KMS-11 (cell line): ENCODE data around the gene BPIFB6.

Source experiments
- H2AFZ ChIP-seq: fragments of 200-600 bp; sonication (generic); 2 replicates; pipeline ENCODE4 v1.6.1; 2016; ENCODE audit warnings: antibody characterized with exemption, mixed run types, low read depth
- H3K27ac ChIP-seq: fragments of 200-600 bp; sonication (generic); 2 replicates; pipeline ENCODE4 v1.6.1; 2016; ENCODE audit warnings: mild to moderate bottlenecking, mixed run types
- H3K27me3 ChIP-seq: fragments of 200-600 bp; sonication (generic); 2 replicates; pipeline ENCODE4 v1.6.1; 2017; ENCODE audit warnings: mild to moderate bottlenecking, low read depth, mixed run types, moderate library complexity; ENCODE audit not compliant: insufficient read depth
- H3K36me3 ChIP-seq: fragments of 200-600 bp; sonication (generic); 2 replicates; pipeline ENCODE4 v1.6.1; 2017; ENCODE audit warnings: mild to moderate bottlenecking, mixed run types; ENCODE audit not compliant: insufficient read depth
- H3K4me1 ChIP-seq: fragments of 200-600 bp; sonication (generic); 2 replicates; pipeline ENCODE4 v1.6.1; 2016; ENCODE audit warnings: mild to moderate bottlenecking, low read depth, mixed run types; ENCODE audit not compliant: poor library complexity, severe bottlenecking
- H3K4me2 ChIP-seq: fragments of 200-600 bp; sonication (generic); 2 replicates; pipeline ENCODE4 v1.7.0; 2016; ENCODE audit warnings: mild to moderate bottlenecking, mixed run types
- H3K4me3 ChIP-seq: fragments of 200-600 bp; sonication (generic); IDR thresholded peaks from 2 replicates; pipeline ENCODE4 v1.6.1; 2017; ENCODE audit warnings: low read depth, low read length, mixed read lengths; ENCODE audit not compliant: insufficient read depth
- H3K79me2 ChIP-seq: fragments of 200-600 bp; sonication (generic); 2 replicates; pipeline ENCODE4 v1.6.1; 2016; ENCODE audit warnings: low read depth, mixed run types; ENCODE audit not compliant: insufficient read depth
- H3K9ac ChIP-seq: fragments of 200-600 bp; sonication (generic); 2 replicates; pipeline ENCODE4 v1.6.1; 2016; ENCODE audit warnings: mild to moderate bottlenecking, mixed run types
- H4K20me1 ChIP-seq: fragments of 200-600 bp; sonication (generic); 2 replicates; pipeline ENCODE4 v1.6.1; 2016; ENCODE audit warnings: mild to moderate bottlenecking, mixed run types; ENCODE audit not compliant: insufficient read depth
- TF ChIP-seq, protein P1 (sequence below): fragments of 200-600 bp; sonication (generic); conservative IDR thresholded peaks from 2 replicates; pipeline ENCODE4 v1.6.1; 2017; ENCODE audit warnings: low read depth, mild to moderate bottlenecking, antibody characterized with exemption, low read length, moderate library complexity, mixed read lengths

Gene BPIFB6

DNA sequence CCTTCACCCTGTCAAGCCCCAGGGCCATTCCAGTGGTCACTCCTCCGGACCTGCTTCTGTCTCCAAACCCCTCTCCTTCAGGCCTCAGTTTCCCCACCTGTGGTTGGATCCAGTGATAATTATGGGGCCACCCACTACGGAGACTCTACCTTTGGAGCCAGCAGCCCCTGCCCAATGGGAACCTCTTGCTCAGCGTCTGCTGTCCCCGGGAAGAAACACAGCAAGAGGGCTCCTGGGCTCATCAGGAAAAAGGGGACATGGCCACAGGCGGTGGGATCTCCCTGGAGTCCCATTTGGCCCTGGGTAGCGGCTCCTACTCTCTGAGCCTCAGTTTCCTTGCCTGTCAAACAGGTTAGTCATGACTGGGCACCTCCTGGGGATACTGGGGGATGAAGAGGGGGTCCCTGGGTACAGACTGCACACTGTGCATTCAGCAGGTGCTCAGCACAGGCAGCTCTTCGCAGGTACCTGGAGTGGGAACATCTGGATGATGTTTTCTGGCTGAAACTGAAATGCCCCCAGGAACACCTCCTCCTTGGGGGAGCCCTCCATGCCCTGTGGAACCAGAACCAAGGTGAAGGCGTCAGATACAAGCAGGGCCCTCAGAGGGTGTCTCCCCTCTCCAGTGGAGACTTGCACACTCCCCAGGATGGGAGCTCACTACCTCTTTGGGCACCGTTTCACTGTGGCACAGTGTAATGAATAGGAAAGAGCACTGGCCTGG lies 46.7 kb upstream of the BPIFB6 start:
- Histone ChIP-seq H3K27me3 (no peaks in the 10 kb centered on the region; the same call in 1 of the 2 replicates), H3K79me2 (no peaks in the 10 kb centered on the region), H2AFZ (no peak overlapping the region), H3K27ac (no peak overlapping the region), H4K20me1 (no peaks in the 10 kb centered on the region), H3K9ac (no peak overlapping the region), H3K36me3 (no peaks in the 10 kb centered on the region), H3K4me3 (no peak overlapping the region), H3K4me2 (no peak overlapping the region), H3K4me1 (no peaks in the 10 kb centered on the region)
- TF ChIP-seq, protein P1, sequence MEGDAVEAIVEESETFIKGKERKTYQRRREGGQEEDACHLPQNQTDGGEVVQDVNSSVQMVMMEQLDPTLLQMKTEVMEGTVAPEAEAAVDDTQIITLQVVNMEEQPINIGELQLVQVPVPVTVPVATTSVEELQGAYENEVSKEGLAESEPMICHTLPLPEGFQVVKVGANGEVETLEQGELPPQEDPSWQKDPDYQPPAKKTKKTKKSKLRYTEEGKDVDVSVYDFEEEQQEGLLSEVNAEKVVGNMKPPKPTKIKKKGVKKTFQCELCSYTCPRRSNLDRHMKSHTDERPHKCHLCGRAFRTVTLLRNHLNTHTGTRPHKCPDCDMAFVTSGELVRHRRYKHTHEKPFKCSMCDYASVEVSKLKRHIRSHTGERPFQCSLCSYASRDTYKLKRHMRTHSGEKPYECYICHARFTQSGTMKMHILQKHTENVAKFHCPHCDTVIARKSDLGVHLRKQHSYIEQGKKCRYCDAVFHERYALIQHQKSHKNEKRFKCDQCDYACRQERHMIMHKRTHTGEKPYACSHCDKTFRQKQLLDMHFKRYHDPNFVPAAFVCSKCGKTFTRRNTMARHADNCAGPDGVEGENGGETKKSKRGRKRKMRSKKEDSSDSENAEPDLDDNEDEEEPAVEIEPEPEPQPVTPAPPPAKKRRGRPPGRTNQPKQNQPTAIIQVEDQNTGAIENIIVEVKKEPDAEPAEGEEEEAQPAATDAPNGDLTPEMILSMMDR = no peak

GRCh38 chr20:32985596-32985995 lies 45.9 kb upstream of the BPIFB6 start:
- Histone ChIP-seq H3K9ac (no peak overlapping the region), H2AFZ (no peak overlapping the region), H3K27ac (no peak overlapping the region), H4K20me1 (no peaks in the 10 kb centered on the region), H3K4me2 (no peak overlapping the region), H3K4me1 (no peaks in the 10 kb centered on the region), H3K27me3 (no peaks in the 10 kb centered on the region; the same call in 1 of the 2 replicates), H3K4me3 (no peak overlapping the region), H3K79me2 (no peaks in the 10 kb centered on the region), H3K36me3 (no peaks in the 10 kb centered on the region)
- TF ChIP-seq, protein P1 = no peak

GRCh38 chr20:32986331-32986966 lies 45.0 kb upstream of the BPIFB6 start:
- H2AFZ ChIP-seq = no peak overlapping the region
- H3K4me3 ChIP-seq = no peak overlapping the region
- TF ChIP-seq, protein P1 = no peak
- no peaks in the 10 kb centered on the region; the same call in 1 of the 2 replicates for H3K27me3 ChIP-seq
- H3K36me3 ChIP-seq = no peaks in the 10 kb centered on the region
- H4K20me1 ChIP-seq = no peaks in the 10 kb centered on the region
- no peaks in the 10 kb centered on the region for H3K79me2 ChIP-seq
- no peak overlapping the region for H3K9ac ChIP-seq
- H3K4me1 ChIP-seq = no peaks in the 10 kb centered on the region
- no peak overlapping the region for H3K4me2 ChIP-seq
- no peak overlapping the region for H3K27ac ChIP-seq

DNA sequence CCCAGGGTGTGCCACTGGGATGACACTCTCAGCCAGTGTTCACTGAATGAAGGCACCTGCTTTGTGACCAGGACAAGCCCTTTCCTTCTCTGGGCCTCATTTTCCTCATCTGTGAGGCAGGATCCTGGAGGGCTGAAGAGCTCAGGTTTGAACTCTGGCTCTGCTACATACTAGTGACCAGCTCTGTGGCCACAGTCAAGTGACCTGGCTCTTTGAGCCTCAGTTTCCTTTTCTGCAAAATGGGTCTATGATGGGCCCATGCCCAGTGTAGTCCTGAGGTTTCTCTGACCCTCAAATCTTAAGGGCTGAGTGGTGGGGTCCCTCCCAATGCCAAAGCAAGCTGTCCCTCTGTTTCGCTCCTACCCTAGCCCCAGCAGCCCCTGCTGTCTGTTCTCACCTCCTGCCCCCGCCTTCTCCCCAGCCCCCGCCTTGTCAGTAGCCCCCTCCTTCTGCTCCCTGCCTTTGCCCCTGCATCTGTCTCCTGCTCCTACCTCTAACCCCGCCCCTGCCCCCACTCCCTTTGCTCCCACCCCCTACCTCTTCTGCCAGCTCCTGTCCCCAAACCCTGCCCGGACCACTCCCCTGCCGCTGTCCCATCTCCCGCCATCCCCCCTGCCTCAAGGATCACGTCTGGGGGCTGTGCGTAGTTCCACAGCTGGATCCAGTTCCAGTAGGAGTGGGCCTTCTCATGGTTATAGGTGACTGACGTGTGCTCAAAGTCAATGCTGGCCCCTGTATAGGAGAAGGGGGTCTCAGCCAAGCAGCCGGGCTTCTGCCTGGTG lies 44.2 kb upstream of the BPIFB6 start:
- Histone ChIP-seq H3K36me3 (no peaks in the 10 kb centered on the region), H3K9ac (no peak overlapping the region), H3K4me2 (no peak overlapping the region), H3K4me3 (no peak overlapping the region), H3K4me1 (no peaks in the 10 kb centered on the region), H2AFZ (no peak overlapping the region), H4K20me1 (no peaks in the 10 kb centered on the region), H3K27me3 (no peaks in the 10 kb centered on the region; the same call in 1 of the 2 replicates), H3K79me2 (no peaks in the 10 kb centered on the region), H3K27ac (no peak overlapping the region)
- TF ChIP-seq, protein P1 = no peak
